CD4-positive, alpha-beta T cell treated with Interleukin-2 at 100 ng/mL for 4 hours (primary cell): ENCODE data around the gene SEPTIN10.
"Not testable (repeated sequence)": the region's sequence is repeated elsewhere in the genome, so short reads cannot be mapped to it uniquely, and the experiment has no call there.

ENCODE experiments used
- DNase-seq: peaks from one replicate; pipeline ENCODE4 v3.0.0-alpha.2; 2020; ENCODE audit warnings: low spot score

SEPTIN10 gene

GRCh38 chr2:109633284-109633961 is 19.7 kb upstream of the SEPTIN10 start:
- no peak for DNase-seq

GRCh38 chr2:109632158-109632789 is 18.5 kb upstream of the SEPTIN10 start:
- no peak for DNase-seq

GRCh38 chr2:109631741-109632140 is 18.0 kb upstream of the SEPTIN10 start:
- no peak for DNase-seq

GRCh38 chr2:109630441-109631430 is 17.0 kb upstream of the SEPTIN10 start:
- DNase-seq: no peak

GRCh38 chr2:109629867-109630266 is 16.1 kb upstream of the SEPTIN10 start:
- DNase-seq: no peak

- DNase-seq: not testable (repeated sequence)
Observed at GRCh38 chr2:109628321-109628720, 14.6 kb upstream of the SEPTIN10 start.

GRCh38 chr2:109624339-109624738 is 10.6 kb upstream of the SEPTIN10 start:
- no peak for DNase-seq

- DNase-seq: no peak
Observed at GRCh38 chr2:109623923-109624322, 10.2 kb upstream of the SEPTIN10 start.

- DNase-seq: no peak
Observed at GRCh38 chr2:109623297-109623696, 9.5 kb upstream of the SEPTIN10 start.

- DNase-seq: no peak
Observed at GRCh38 chr2:109619032-109619615, 5.4 kb upstream of the SEPTIN10 start.

GRCh38 chr2:109616184-109616583 is 2.4 kb upstream of the SEPTIN10 start:
- no peak for DNase-seq

- DNase-seq: no peak
Observed at GRCh38 chr2:109615637-109616144, 1.9 kb upstream of the SEPTIN10 start.

GRCh38 chr2:109614715-109615636 is 1.2 kb upstream of the SEPTIN10 start:
- no peak for DNase-seq

GRCh38 chr2:109613081-109613921 is 465 bp downstream of the SEPTIN10 start:
- no peak for DNase-seq

- no peak for DNase-seq
Observed at GRCh38 chr2:109611467-109612095, 2.2 kb downstream of the SEPTIN10 start.

- no peak for DNase-seq
Observed at GRCh38 chr2:109609352-109610024, 4.3 kb downstream of the SEPTIN10 start.

- no peak for DNase-seq
Observed at GRCh38 chr2:109607766-109608165, 6.0 kb downstream of the SEPTIN10 start.

GRCh38 chr2:109604597-109604996 is 9.2 kb downstream of the SEPTIN10 start:
- no peak for DNase-seq

- DNase-seq: no peak
Observed at GRCh38 chr2:109602617-109603188, 11.1 kb downstream of the SEPTIN10 start.
